Muscle of leg (tissue), 11 donors: ENCODE measurements around the gene LRCH1. TPM values are rescaled to one million over a fixed set of nuclear protein-coding genes. Genes with fewer than 3 reads are reported as not detected.
A peak's percentile ranks its signal among the peaks of the same experiment; 100 is the strongest.

Experiments
- DNase-seq: peaks from one replicate; pipeline ENCODE4 v3.0.0; 2013
- H3K27ac ChIP-seq: one replicate; pipeline ENCODE4 v1.5.1; 2013; ENCODE audit warnings: mild to moderate bottlenecking, low read length, control low read depth
- H3K27me3 ChIP-seq: one replicate; pipeline ENCODE4 v1.6.1; 2013; ENCODE audit warnings: low read length; ENCODE audit not compliant: control insufficient read depth, insufficient read depth
- H3K36me3 ChIP-seq: one replicate; pipeline ENCODE4 v1.6.1; 2013; ENCODE audit warnings: low read length; ENCODE audit not compliant: control insufficient read depth, insufficient read depth
- H3K4me1 ChIP-seq: one replicate; pipeline ENCODE4 v1.6.1; 2013; ENCODE audit warnings: low read length; ENCODE audit not compliant: control insufficient read depth, insufficient read depth
- H3K4me3 ChIP-seq: one replicate; pipeline ENCODE4 v1.5.1; 2013; ENCODE audit warnings: low read length, control low read depth
- H3K9me3 ChIP-seq: replicated peaks from 2 replicates; pipeline ENCODE4 v1.6.1; 2013; ENCODE audit warnings: low read depth, low read length; ENCODE audit not compliant: control insufficient read depth
- WGBS: methylation state at CpG from one replicate; pipeline ENCODE4 v1.1.5; 2013; ENCODE audit warnings: missing lambda C conversion rate; ENCODE audit not compliant: insufficient coverage; 5-methylcytosine and 5-hydroxymethylcytosine counted together
- polyA plus RNA-seq, 8 donors: library from polyadenylated mRNA; unstranded; fragments of 120-200 nt; gene quantifications; one replicate each; pipeline versions ENCODE4 v1.2.1 to v1.2.3, GENCODE V29; 2013; ENCODE audit warnings: inconsistent platforms in 1 of 8, low replicate concordance in 1 of 8; ENCODE audit not compliant: insufficient read length in 8 of 8, insufficient read depth in 1 of 8
- total RNA-seq: library from RNA; stranded (reverse); fragments of 120-200 nt; gene quantifications from one replicate; pipeline ENCODE4 v1.2.4, GENCODE V29; 2013

Gene LRCH1
- total and polyA plus RNA-seq, 9 donors, result 13.6 to 22.9 (median 19.8) TPM

- peak; percentile 79 for DNase-seq
- Histone ChIP-seq H3K9me3 (no peaks in the 10 kb centered on the region), H3K4me1 (peaks cover 58% of the 10 kb centered on the region), H3K4me3 (no peak overlapping the region), H3K27ac (peak overlapping the region; percentile 92), H3K27me3 (no peaks in the 10 kb centered on the region), H3K36me3 (no peaks in the 10 kb centered on the region)
- WGBS, result 57% methylated on average over 2 of the region's 7 CpGs
Observed at GRCh38 chr13:46571909-46572595, 19.1 kb downstream of the LRCH1 start.

- Histone ChIP-seq H3K36me3 (no peaks in the 10 kb centered on the region), H3K4me1 (peaks cover 57% of the 10 kb centered on the region), H3K27ac (peak overlapping the region; percentile 92), H3K9me3 (no peaks in the 10 kb centered on the region), H3K4me3 (no peak overlapping the region), H3K27me3 (no peaks in the 10 kb centered on the region)
- 80% methylated on average over 1 of the region's 6 CpGs for WGBS
- DNase-seq, result no peak
Observed at GRCh38 chr13:46572752-46573431, 19.9 kb downstream of the LRCH1 start.

- Histone ChIP-seq H3K4me3 (no peak overlapping the region), H3K27me3 (no peaks in the 10 kb centered on the region), H3K36me3 (no peaks in the 10 kb centered on the region), H3K4me1 (peaks cover 54% of the 10 kb centered on the region), H3K9me3 (no peaks in the 10 kb centered on the region), H3K27ac (peak overlapping the region; percentile 74)
- DNase-seq, result peak; percentile 88
- no CpG with 5 or more reads among the region's 3 CpGs for whole genome bisulfite sequencing
Observed at GRCh38 chr13:46575301-46575771, 22.4 kb downstream of the LRCH1 start.

- H3K36me3 ChIP-seq, result no peaks in the 10 kb centered on the region
- H3K27me3 ChIP-seq, result no peaks in the 10 kb centered on the region
- 10% methylated on average over 3 of the region's 5 CpGs for WGBS
- H3K4me1 ChIP-seq, result peaks cover 51% of the 10 kb centered on the region
- no peaks in the 10 kb centered on the region for H3K9me3 ChIP-seq
- peak; percentile 93 for DNase-seq
- peak overlapping the region; percentile 74 for H3K27ac ChIP-seq
- no peak overlapping the region for H3K4me3 ChIP-seq
Observed at GRCh38 chr13:46575818-46576221, 22.9 kb downstream of the LRCH1 start.

- WGBS, result no CpG with 5 or more reads among the region's 5 CpGs
- H3K27ac ChIP-seq, result peak overlapping the region; percentile 74
Observed at GRCh38 chr13:46576762-46577161, 23.8 kb downstream of the LRCH1 start.

GRCh38 chr13:46577696-46578589, 25.0 kb downstream of the LRCH1 start:
- peaks cover 36% of the 10 kb centered on the region for H3K4me1 ChIP-seq
- H3K4me3 ChIP-seq, result no peak overlapping the region
- WGBS, result 17% methylated on average over 2 of the region's 10 CpGs
- peaks cover 2% of the 10 kb centered on the region for H3K36me3 ChIP-seq
- H3K27ac ChIP-seq, result peak overlapping the region; percentile 40
- no peaks in the 10 kb centered on the region for H3K27me3 ChIP-seq
- no peak for DNase-seq
- no peaks in the 10 kb centered on the region for H3K9me3 ChIP-seq

More at GRCh38 chr13:46576762-46577161, 23.8 kb downstream of the LRCH1 start:
- Histone ChIP-seq H3K9me3 (no peaks in the 10 kb centered on the region), H3K27me3 (no peaks in the 10 kb centered on the region), H3K4me1 (peaks cover 43% of the 10 kb centered on the region), H3K36me3 (peaks cover 2% of the 10 kb centered on the region), H3K4me3 (no peak overlapping the region)
- peak; percentile 60 for DNase-seq

GRCh38 chr13:46578590-46578975, 25.6 kb downstream of the LRCH1 start:
- peak; percentile 48 for DNase-seq

GRCh38 chr13:46580362-46580839, 27.4 kb downstream of the LRCH1 start:
- Histone ChIP-seq H3K27me3 (no peaks in the 10 kb centered on the region), H3K36me3 (peaks cover 2% of the 10 kb centered on the region), H3K4me3 (no peak overlapping the region), H3K4me1 (peaks cover 31% of the 10 kb centered on the region), H3K27ac (no peak overlapping the region), H3K9me3 (no peaks in the 10 kb centered on the region)
- 88% methylated on average over 1 of the region's 5 CpGs for WGBS
- DNase-seq, result peak; percentile 12

More at GRCh38 chr13:46578590-46578975, 25.6 kb downstream of the LRCH1 start:
- peak overlapping the region; percentile 40 for H3K27ac ChIP-seq
- no peaks in the 10 kb centered on the region for H3K27me3 ChIP-seq
- WGBS, result 20% methylated on average over 2 of the region's 3 CpGs
- peaks cover 36% of the 10 kb centered on the region for H3K4me1 ChIP-seq
- no peaks in the 10 kb centered on the region for H3K9me3 ChIP-seq
- H3K4me3 ChIP-seq, result no peak overlapping the region
- H3K36me3 ChIP-seq, result peaks cover 2% of the 10 kb centered on the region

- DNase-seq, result no peak
- peaks cover 31% of the 10 kb centered on the region for H3K4me1 ChIP-seq
- no peak overlapping the region for H3K27ac ChIP-seq
- H3K27me3 ChIP-seq, result no peaks in the 10 kb centered on the region
- H3K9me3 ChIP-seq, result no peaks in the 10 kb centered on the region
- H3K4me3 ChIP-seq, result no peak overlapping the region
- peaks cover 2% of the 10 kb centered on the region for H3K36me3 ChIP-seq
- WGBS, result no CpG with 5 or more reads among the region's 2 CpGs
Observed at GRCh38 chr13:46582190-46582589, 29.2 kb downstream of the LRCH1 start.
